Muscle layer of colon (tissue), 2 donors: ENCODE results near the gene DPM3.

ENCODE experiments used
- H3K27ac ChIP-seq: one replicate; pipeline ENCODE4 v1.7.0; 2013; ENCODE audit warnings: low read depth, mild to moderate bottlenecking, low read length, moderate library complexity
- H3K27me3 ChIP-seq, 2 donors: one replicate each; pipeline ENCODE4 v1.7.0; 2013; ENCODE audit warnings: low read length in 2 of 2, mild to moderate bottlenecking in 2 of 2; ENCODE audit not compliant: insufficient read depth in 2 of 2, control insufficient read depth in 1 of 2
- H3K36me3 ChIP-seq: one replicate; pipeline ENCODE4 v1.7.0; 2013; ENCODE audit warnings: mild to moderate bottlenecking, low read length; ENCODE audit not compliant: insufficient read depth
- H3K4me1 ChIP-seq: one replicate; pipeline ENCODE4 v1.7.0; 2013; ENCODE audit warnings: mild to moderate bottlenecking, low read length; ENCODE audit not compliant: insufficient read depth
- H3K4me3 ChIP-seq, 2 donors: one replicate each; pipeline ENCODE4 v1.7.0; 2013; ENCODE audit warnings: low read length in 2 of 2, low read depth in 1 of 2, mild to moderate bottlenecking in 1 of 2, moderate library complexity in 1 of 2
- H3K9ac ChIP-seq: one replicate; pipeline ENCODE4 v1.7.0; 2013; ENCODE audit warnings: low read length
- H3K9me3 ChIP-seq: one replicate; pipeline ENCODE4 v1.7.0; 2013; ENCODE audit warnings: mild to moderate bottlenecking, low read length
- donor health status: abdominal sarcoma.
- donor health status: Adenocarcinoma of cecum.

The DPM3 gene

DNA sequence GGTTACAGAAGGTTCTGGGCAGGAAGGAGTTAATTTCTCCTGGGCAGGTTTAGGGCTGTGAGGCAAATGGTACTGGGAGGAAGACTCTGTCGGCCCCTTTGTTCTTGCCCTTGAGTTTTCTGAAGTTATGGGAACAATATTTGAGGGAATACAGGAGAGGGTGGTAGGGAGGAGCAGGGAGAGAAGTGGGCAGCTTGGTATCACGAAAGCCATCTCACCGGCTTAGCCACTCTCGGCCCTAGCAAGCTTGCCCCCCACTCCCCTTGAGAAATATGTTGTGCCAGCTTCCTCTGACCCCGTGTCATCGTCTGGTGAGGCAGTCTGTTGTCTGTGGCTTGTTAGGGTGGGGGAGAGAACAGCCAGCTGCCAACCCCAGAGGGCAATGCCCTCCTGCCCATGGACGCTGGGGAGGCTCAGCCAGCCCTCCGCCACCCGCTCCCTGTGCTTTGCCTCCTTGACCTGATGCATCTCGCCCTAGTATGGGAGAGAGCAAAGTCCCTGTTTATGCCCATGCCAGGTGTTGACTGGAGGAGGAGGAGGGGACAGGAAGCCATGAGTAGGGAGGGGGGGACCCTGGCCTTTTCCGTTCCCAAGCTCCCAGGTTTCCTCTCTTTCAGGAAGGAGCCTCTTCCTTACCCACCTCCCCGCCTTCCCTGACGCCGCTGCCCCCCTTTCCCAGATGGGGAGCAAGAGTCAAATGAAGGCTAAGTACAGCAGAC, 11.4 kb downstream of the DPM3 start:
- Histone ChIP-seq H3K4me1 (peaks cover 38% of the 10 kb centered on the region), H3K9me3 (no peaks in the 10 kb centered on the region), H3K27ac (peak overlapping the region; percentile 82), H3K4me3 (peak overlapping the region; percentile 64 to 87), H3K36me3 (peaks cover 19% of the 10 kb centered on the region), H3K27me3 (peaks cover 0 to 3% of the 10 kb centered on the region in 2 donors), H3K9ac (peak overlapping the region; percentile 67)

DNA sequence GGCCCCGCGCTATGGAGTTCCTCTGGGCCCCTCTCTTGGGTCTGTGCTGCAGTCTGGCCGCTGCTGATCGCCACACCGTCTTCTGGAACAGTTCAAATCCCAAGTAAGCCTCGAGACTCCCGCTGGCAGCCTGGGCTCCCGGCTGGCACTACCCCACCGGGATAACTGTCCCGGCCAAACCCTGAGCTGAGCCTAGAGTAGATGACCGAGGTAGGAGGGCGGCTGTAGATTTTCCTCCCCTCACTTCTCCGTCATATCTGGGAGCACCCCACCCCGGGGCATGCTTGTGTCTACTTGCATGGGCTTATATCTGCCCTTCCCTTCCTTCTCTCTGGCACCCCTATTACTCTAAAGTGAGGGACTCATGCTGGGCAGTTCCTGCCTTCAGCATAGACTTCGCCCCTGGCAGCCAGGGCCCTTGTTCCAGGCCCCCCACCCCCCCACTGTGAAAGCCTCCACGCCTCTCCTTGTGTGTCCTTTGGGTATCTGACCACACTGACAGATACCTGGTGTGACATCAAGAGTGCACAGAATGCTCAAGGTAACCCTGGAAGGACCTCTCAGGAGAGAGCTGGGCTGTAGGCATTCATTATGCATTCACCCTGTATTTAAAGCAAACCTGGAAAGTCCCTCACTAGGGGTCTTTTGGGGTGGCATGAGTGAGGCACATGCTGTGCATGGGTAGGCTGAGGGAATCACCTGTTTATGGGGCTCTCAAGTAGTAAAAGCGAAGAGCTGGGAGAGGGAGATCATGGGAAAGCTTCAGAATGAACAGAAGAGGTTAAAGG, 12.2 kb downstream of the DPM3 start:
- Histone ChIP-seq H3K36me3 (peaks cover 11% of the 10 kb centered on the region), H3K4me3 (peak overlapping the region; percentile 64 to 87), H3K4me1 (peaks cover 38% of the 10 kb centered on the region), H3K27me3 (peaks cover 0 to 3% of the 10 kb centered on the region in 2 donors), H3K9ac (peak overlapping the region; percentile 67), H3K27ac (peak overlapping the region; percentile 82), H3K9me3 (no peaks in the 10 kb centered on the region)

GRCh38 chr1:155127105-155127966, 13.0 kb downstream of the DPM3 start, which contains the start of gene EFNA1:
Gene EFNA1 (plus strand): TSS chr1:155127876. CDS start chr1:155127978, 102 bp downstream.
- Histone ChIP-seq H3K27me3 (peaks cover 0 to 3% of the 10 kb centered on the region in 2 donors), H3K9ac (peak within 1 kb of the TSS; percentile 67), H3K9me3 (no peaks in the 10 kb centered on the region), H3K27ac (peak within 1 kb of the TSS; percentile 82), H3K36me3 (peaks cover 7% of the 10 kb centered on the region), H3K4me1 (peaks cover 38% of the 10 kb centered on the region), H3K4me3 (peak within 1 kb of the TSS; percentile 64 to 87)

- Histone ChIP-seq H3K4me1 (peaks cover 38% of the 10 kb centered on the region), H3K27ac (peak overlapping the region; percentile 78), H3K9ac (no peak overlapping the region), H3K9me3 (no peaks in the 10 kb centered on the region), H3K27me3 (peaks cover 0 to 3% of the 10 kb centered on the region in 2 donors), H3K4me3 (peak overlapping the region; percentile 64 to 87), H3K36me3 (peaks cover 4% of the 10 kb centered on the region)
Observed at GRCh38 chr1:155126556-155127104, 13.7 kb downstream of the DPM3 start.

DNA sequence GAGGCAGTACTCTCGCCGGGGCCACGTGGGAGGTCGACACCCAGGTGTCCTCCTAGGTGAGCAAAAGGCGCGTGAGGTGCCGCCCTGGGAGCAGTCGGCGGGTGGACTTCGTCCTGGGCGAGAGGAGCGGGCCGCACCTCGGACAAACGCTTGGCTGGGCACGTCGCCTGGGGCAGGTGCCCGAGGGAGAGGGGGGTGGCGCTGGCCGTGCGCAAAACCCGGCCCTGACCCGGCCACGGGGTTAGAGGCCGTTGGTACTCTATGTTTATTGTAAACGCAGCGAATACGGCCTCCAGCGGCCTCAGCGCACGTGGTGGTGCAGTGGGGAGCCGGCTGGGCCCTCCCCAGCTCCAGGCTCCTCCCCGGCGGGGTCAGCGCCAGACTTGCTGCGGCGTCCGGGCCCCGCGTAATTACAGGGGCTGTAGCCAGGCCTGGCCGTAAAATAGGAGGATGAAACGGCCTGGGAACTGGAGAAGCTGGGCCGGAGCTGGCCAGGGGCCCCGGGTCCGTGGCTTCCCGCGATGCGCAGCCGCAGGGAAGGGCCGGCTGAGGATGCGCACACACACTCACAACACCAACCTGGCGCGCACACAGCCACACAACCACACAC, 14.3 kb downstream of the DPM3 start:
- Histone ChIP-seq H3K4me1 (peaks cover 37% of the 10 kb centered on the region), H3K36me3 (no peaks in the 10 kb centered on the region), H3K27ac (peak overlapping the region; percentile 78), H3K27me3 (peaks cover 0 to 3% of the 10 kb centered on the region in 2 donors), H3K9me3 (no peaks in the 10 kb centered on the region), H3K9ac (no peak overlapping the region), H3K4me3 (peak overlapping the region; percentile 64 to 87)

- peaks cover 0 to 3% of the 10 kb centered on the region in 2 donors for H3K27me3 ChIP-seq
- no peaks in the 10 kb centered on the region for H3K9me3 ChIP-seq
- no peak overlapping the region for H3K9ac ChIP-seq
- H3K4me1 ChIP-seq: peaks cover 32% of the 10 kb centered on the region
- no peak overlapping the region for H3K4me3 ChIP-seq
- peak overlapping the region; percentile 78 for H3K27ac ChIP-seq
- no peaks in the 10 kb centered on the region for H3K36me3 ChIP-seq
Observed at GRCh38 chr1:155125511-155125945, 14.8 kb downstream of the DPM3 start.

DNA sequence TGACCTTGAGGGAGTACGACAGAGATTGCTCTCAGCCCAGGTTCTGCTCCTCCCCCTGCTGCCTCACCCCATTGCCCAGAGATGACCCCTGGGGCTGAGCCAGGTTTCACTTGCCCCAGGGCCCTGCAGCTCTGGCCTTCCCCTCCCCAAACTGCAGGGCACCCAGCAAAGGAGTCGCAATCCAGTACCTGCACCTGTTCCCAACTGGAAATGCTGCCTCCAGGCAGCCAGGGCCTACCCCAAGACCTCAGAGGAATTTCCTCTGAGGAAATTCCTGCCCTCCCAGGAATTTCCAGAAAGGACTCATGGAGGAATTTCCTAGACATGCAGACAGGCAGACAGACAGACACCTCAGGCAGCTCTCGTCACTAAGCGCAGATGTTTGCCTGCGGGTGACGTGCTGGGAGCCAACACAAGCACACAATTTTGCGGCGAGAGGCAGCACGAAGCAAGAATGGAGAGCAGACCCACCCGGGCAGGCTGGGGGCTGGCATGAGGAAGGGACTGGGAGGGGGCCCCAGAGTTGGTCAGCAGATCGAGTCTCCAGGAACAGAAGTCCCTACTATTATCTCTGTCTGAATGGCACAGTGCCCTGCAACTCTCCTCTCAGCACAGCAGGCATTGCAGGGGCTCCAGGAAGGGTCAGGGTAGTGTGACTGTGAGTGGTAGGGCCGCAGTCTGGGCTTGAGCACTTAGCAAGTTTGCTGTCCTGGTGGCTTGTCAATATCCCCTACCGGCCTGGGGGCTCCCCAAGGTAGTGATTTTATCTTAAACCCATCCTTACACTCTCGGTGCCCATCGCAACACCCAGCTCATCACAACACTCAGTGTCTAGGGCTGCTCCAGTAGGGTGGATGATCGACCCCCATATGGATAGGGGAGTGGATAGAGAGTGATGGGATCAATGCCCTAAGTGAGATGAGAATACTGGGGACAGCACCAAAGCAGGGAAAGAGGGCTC, 15.5 kb downstream of the DPM3 start:
- Histone ChIP-seq H3K27ac (no peak overlapping the region), H3K27me3 (peaks cover 0 to 3% of the 10 kb centered on the region in 2 donors), H3K9me3 (no peaks in the 10 kb centered on the region), H3K4me1 (peaks cover 24% of the 10 kb centered on the region), H3K4me3 (no peak overlapping the region), H3K9ac (no peak overlapping the region), H3K36me3 (no peaks in the 10 kb centered on the region)

GRCh38 chr1:155123801-155124200, 16.5 kb downstream of the DPM3 start:
- Histone ChIP-seq H3K36me3 (no peaks in the 10 kb centered on the region), H3K4me3 (no peak overlapping the region), H3K9me3 (no peaks in the 10 kb centered on the region), H3K27ac (no peak overlapping the region), H3K4me1 (peaks cover 16% of the 10 kb centered on the region), H3K27me3 (peaks cover 0 to 3% of the 10 kb centered on the region in 2 donors), H3K9ac (no peak overlapping the region)

DNA sequence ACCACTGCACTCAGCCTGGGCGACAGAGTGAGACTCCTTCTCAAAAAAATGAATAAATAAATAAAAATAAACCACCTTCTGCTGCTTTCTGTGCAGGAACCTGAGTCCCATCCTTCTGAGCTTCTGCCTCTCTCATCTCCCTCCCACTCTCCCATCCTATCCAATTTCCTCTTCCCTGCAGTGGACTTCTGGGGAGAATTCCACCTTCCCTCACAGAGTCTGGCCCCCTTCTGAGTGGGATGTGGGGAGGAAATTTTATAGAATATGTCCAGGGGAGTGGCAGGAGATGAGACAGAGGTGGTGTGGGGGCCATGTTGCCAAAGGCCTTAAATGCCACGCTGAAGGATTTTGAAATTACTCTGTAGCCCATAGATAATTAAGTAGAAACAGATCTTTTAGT, 18.0 kb downstream of the DPM3 start:
- Histone ChIP-seq H3K27me3 (no peaks in the 10 kb centered on the region), H3K27ac (no peak overlapping the region), H3K9me3 (no peaks in the 10 kb centered on the region), H3K4me3 (no peak overlapping the region), H3K9ac (no peak overlapping the region), H3K36me3 (no peaks in the 10 kb centered on the region), H3K4me1 (peaks cover 8% of the 10 kb centered on the region)

DNA sequence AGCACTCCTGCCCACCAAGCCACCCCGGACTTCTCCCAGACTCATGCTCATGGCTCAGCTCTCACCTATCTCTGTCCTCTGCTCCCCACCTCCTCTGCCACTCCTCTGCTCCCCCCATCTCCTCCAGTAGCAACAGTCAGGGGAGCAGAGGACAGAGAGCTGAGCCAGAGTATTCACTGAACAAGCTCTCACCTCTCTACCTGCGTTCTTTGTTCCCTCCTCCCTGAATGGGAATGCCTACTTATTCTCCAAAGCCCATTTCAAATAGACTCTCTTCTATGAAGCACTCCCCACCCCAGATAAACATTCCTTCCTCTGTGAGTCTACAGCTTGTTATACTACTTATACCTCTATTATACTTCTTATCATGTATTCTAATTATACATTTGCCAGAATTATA, 19.1 kb downstream of the DPM3 start:
- H3K9me3 ChIP-seq: no peaks in the 10 kb centered on the region
- no peaks in the 10 kb centered on the region for H3K27me3 ChIP-seq
- no peaks in the 10 kb centered on the region for H3K36me3 ChIP-seq
- no peak overlapping the region for H3K4me3 ChIP-seq
- H3K9ac ChIP-seq: no peak overlapping the region
- no peak overlapping the region for H3K27ac ChIP-seq
- no peaks in the 10 kb centered on the region for H3K4me1 ChIP-seq
